NCI-H2107 treated with DMSO at 0.1 percent for 48 hours (cell line): Measurements from ENCODE around the gene CBX5.
"Not testable (repeated sequence)": the region's sequence is repeated elsewhere in the genome, so short reads cannot be mapped to it uniquely, and the experiment has no call there.

ENCODE experiments used
- DNase-seq: peaks from one replicate; lab custom pipeline; 2025; ENCODE audit not compliant: unreplicated experiment; lab: John Stamatoyannopoulos, UW

Gene CBX5

GRCh38 chr12:54200412-54200811 is 79.5 kb downstream of the CBX5 start:
- DNase-seq = no peak

GRCh38 chr12:54199917-54200316 is 80.0 kb downstream of the CBX5 start:
- no peak for DNase-seq

- DNase-seq = no peak
Observed at GRCh38 chr12:54199034-54199433, 80.9 kb downstream of the CBX5 start.

GRCh38 chr12:54197431-54197909 is 82.5 kb downstream of the CBX5 start:
- no peak for DNase-seq

- DNase-seq = no peak
Observed at GRCh38 chr12:54197010-54197409, 82.9 kb downstream of the CBX5 start.

GRCh38 chr12:54196396-54196795 is 83.5 kb downstream of the CBX5 start:
- no peak for DNase-seq

GRCh38 chr12:54195737-54196347 is 84.1 kb downstream of the CBX5 start:
- no peak for DNase-seq

GRCh38 chr12:54195080-54195736 is 84.7 kb downstream of the CBX5 start:
- DNase-seq = no peak

- not testable (repeated sequence) for DNase-seq
Observed at GRCh38 chr12:54194611-54195010, 85.3 kb downstream of the CBX5 start.

- DNase-seq = no peak
Observed at GRCh38 chr12:54193434-54193833, 86.5 kb downstream of the CBX5 start.

GRCh38 chr12:54191550-54192022 is 88.3 kb downstream of the CBX5 start:
- DNase-seq = peak; percentile 71

- no peak for DNase-seq
Observed at GRCh38 chr12:54191126-54191525, 88.8 kb downstream of the CBX5 start.

- no peak for DNase-seq
Observed at GRCh38 chr12:54189198-54189539, 90.8 kb downstream of the CBX5 start.

GRCh38 chr12:54187075-54187474 is 92.8 kb downstream of the CBX5 start:
- DNase-seq = no peak

GRCh38 chr12:54185919-54186318 is 94.0 kb downstream of the CBX5 start:
- DNase-seq = no peak

- not testable (repeated sequence) for DNase-seq
Observed at GRCh38 chr12:54185297-54185696, 94.6 kb downstream of the CBX5 start.

- DNase-seq = no peak
Observed at GRCh38 chr12:54184024-54184805, 95.7 kb downstream of the CBX5 start.

GRCh38 chr12:54182981-54183380 is 96.9 kb downstream of the CBX5 start:
- no peak for DNase-seq

GRCh38 chr12:54182086-54182485 is 97.8 kb downstream of the CBX5 start:
- DNase-seq = no peak
